Esophagus muscularis mucosa (tissue), 4 donors: ENCODE measurements around the gene PLA2G4F. TPM values are rescaled to one million over a fixed set of nuclear protein-coding genes. Genes with fewer than 3 reads are reported as not detected.

Experiments used
- DNase-seq: peaks from one replicate; pipeline ENCODE4 v3.0.0-alpha.2; 2017; ENCODE audit errors: extremely low spot score
- H3K27ac ChIP-seq, 4 donors: fragments of 200-600 bp; sonication (generic); replicated peaks in 1 of 4; 1 replicate in 3 of 4; 2 replicates in 1 of 4; pipeline ENCODE4 v1.5.1; 2016 to 2019; ENCODE audit warnings: mild to moderate bottlenecking in 1 of 4
- H3K27me3 ChIP-seq, 4 donors: fragments of 200-600 bp; sonication (generic); one replicate each; pipeline versions ENCODE4 v1.5.1 to v1.6.0; 2016 to 2019
- H3K36me3 ChIP-seq, 4 donors: fragments of 200-600 bp; sonication (generic); one replicate each; pipeline ENCODE4 v1.5.1; 2016 to 2019
- H3K4me1 ChIP-seq, 4 donors: fragments of 200-600 bp; sonication (generic); one replicate each; pipeline ENCODE4 v1.5.1; 2016 to 2019
- H3K4me3 ChIP-seq, 4 donors: fragments of 200-600 bp; sonication (generic); 1 replicate in 2 of 4; 2 replicates in 2 of 4; pipeline ENCODE4 v1.5.1; 2016 to 2019; ENCODE audit warnings: mild to moderate bottlenecking in 4 of 4, moderate library complexity in 1 of 4
- H3K9me3 ChIP-seq, 4 donors: fragments of 200-600 bp; sonication (generic); 1 replicate in 3 of 4; 2 replicates in 1 of 4; pipeline ENCODE4 v1.5.1; 2016 to 2019
- CTCF ChIP-seq, 3 experiments: fragments of 200-600 bp in 2 of 3; fragments of 450-650 bp in 1 of 3; sonication (generic) in 2 of 3; IDR thresholded peaks; one replicate each; pipeline ENCODE4 v1.5.1; 2017 to 2019; ENCODE audit warnings: antibody characterized with exemption in 3 of 3, mild to moderate bottlenecking in 2 of 3, moderate library complexity in 1 of 3
- EP300 ChIP-seq: sonication (generic); formaldehyde crosslinking; IDR thresholded peaks from one replicate; pipeline ENCODE4 v1.6.1; 2017; ENCODE audit warnings: antibody characterized with exemption
- POLR2A ChIP-seq: fragments of 450-650 bp; IDR thresholded peaks from one replicate; pipeline ENCODE4 v1.6.1; 2017; ENCODE audit warnings: antibody characterized with exemption, moderate library complexity, mild to moderate bottlenecking, low read depth
- POLR2AphosphoS5 ChIP-seq, 2 donors: sonication (generic); formaldehyde crosslinking; IDR thresholded peaks; one replicate each; pipeline ENCODE4 v1.6.1; 2017; ENCODE audit warnings: antibody characterized with exemption in 2 of 2
- WGBS: methylation state at CpG from one replicate; pipeline ENCODE4 v1.1.5; 2018; 5-methylcytosine and 5-hydroxymethylcytosine counted together
- intact Hi-C: fragments of 100-400 bp; cut with DNase I; formaldehyde crosslinking; loops from one replicate; pipeline ENCODE4 v1.15.1; 2023
- total RNA-seq, 4 donors: library from RNA; depleted of rRNA; stranded (reverse); fragments of >200 nt; gene quantifications; one replicate each; pipeline versions ENCODE4 v1.1.0 to v1.2.1, GENCODE V29; 2016

PLA2G4F gene
- total RNA-seq, 4 donors from 2014 or later, result 0.11 TPM; not detected in 3

GRCh38 chr15:42144841-42145375, 11.5 kb downstream of the PLA2G4F start:
- no peak for DNase-seq
- intact Hi-C loops, result loop anchor here (10.0 kb wide), 1 partner anchor 60 kb away; no protein-coding TSS in a partner anchor
- Histone ChIP-seq H3K36me3 (no peaks in the 10 kb centered on the region), H3K4me3 (no peak overlapping the region), H3K4me1 (no peaks in the 10 kb centered on the region), H3K27ac (no peak overlapping the region), H3K27me3 (peaks cover 0 to 22% (median 0%) of the 10 kb centered on the region in 4 donors), H3K9me3 (no peaks in the 10 kb centered on the region)
- 80% methylated on average over 9 of the region's 9 CpGs for WGBS
- TF ChIP-seq EP300 (no peak), POLR2AphosphoS5 (IDR thresholded peaks at IDR 0.05) (no peak), POLR2A (no peak), CTCF (IDR thresholded peaks at IDR 0.05) (no peak)

GRCh38 chr15:42143866-42144625, 12.4 kb downstream of the PLA2G4F start:
- H3K27me3 ChIP-seq, result peaks cover 0 to 22% (median 0%) of the 10 kb centered on the region in 4 donors
- H3K9me3 ChIP-seq, result no peaks in the 10 kb centered on the region
- TF ChIP-seq POLR2AphosphoS5 (IDR thresholded peaks at IDR 0.05), result no peak
- TF ChIP-seq EP300, result no peak
- TF ChIP-seq POLR2A, result no peak
- no peak for TF ChIP-seq CTCF (IDR thresholded peaks at IDR 0.05)
- no peak overlapping the region for H3K27ac ChIP-seq
- no peaks in the 10 kb centered on the region for H3K36me3 ChIP-seq
- H3K4me3 ChIP-seq, result no peak overlapping the region
- intact Hi-C loops, result loop anchor here (10.0 kb wide), 1 partner anchor 59 kb away; no protein-coding TSS in a partner anchor
- H3K4me1 ChIP-seq, result no peaks in the 10 kb centered on the region
- WGBS, result 86% methylated on average over 18 of the region's 18 CpGs
- no peak for DNase-seq

- TF ChIP-seq POLR2A (no peak), POLR2AphosphoS5 (IDR thresholded peaks at IDR 0.05) (no peak), CTCF (IDR thresholded peaks at IDR 0.05) (no peak), EP300 (no peak)
- no peak for DNase-seq
- H3K4me3 ChIP-seq, result no peak overlapping the region
- no peaks in the 10 kb centered on the region for H3K36me3 ChIP-seq
- WGBS, result 92% methylated on average over 4 of the region's 4 CpGs
- peaks cover 0 to 22% (median 0%) of the 10 kb centered on the region in 4 donors for H3K27me3 ChIP-seq
- intact Hi-C loops, result loop anchor here (10.0 kb wide), 1 partner anchor 59 kb away; no protein-coding TSS in a partner anchor
- no peaks in the 10 kb centered on the region for H3K9me3 ChIP-seq
- H3K27ac ChIP-seq, result no peak overlapping the region
- no peaks in the 10 kb centered on the region for H3K4me1 ChIP-seq
Measured at GRCh38 chr15:42143356-42143755, 13.1 kb downstream of the PLA2G4F start.

- Histone ChIP-seq H3K36me3 (no peaks in the 10 kb centered on the region), H3K27me3 (peaks cover 0 to 19% (median 0%) of the 10 kb centered on the region in 4 donors), H3K4me1 (no peaks in the 10 kb centered on the region), H3K27ac (no peak overlapping the region), H3K9me3 (no peaks in the 10 kb centered on the region), H3K4me3 (no peak overlapping the region)
- WGBS, result 90% methylated on average over 20 of the region's 21 CpGs
- no peak for TF ChIP-seq EP300
- no peak for TF ChIP-seq POLR2A
- TF ChIP-seq CTCF (IDR thresholded peaks at IDR 0.05), result no peak
- DNase-seq, result no peak
- intact Hi-C loops, result loop anchor here (10.0 kb wide), 1 partner anchor 57 kb away; no protein-coding TSS in a partner anchor
Measured at GRCh38 chr15:42141795-42142667, 14.4 kb downstream of the PLA2G4F start.
